Activated B cell treated with CpG ODN at 0.5 μM for 24 hours (primary cell): ENCODE measurements around the gene FA2H. TPM values are rescaled to one million over a fixed set of nuclear protein-coding genes. Genes with fewer than 3 reads are reported as not detected.

Source experiments
- ATAC-seq: fragments of 200-7000 bp; cut with Tn5 transposase; one replicate; pipeline ENCODE4 v1.10.0; 2021; ENCODE audit warnings: low read depth, mild to moderate bottlenecking, moderate library complexity
- CTCF ChIA-PET: fragments of 350-600 bp; sonication (Branson Sonifier 250); formaldehyde crosslinking; loops from one replicate; lab custom pipeline; 2021; ENCODE audit warnings: antibody characterized with exemption; lab: Charles Lee
- POLR2A ChIA-PET: fragments of 350-600 bp; sonication (Branson Sonifier 250); formaldehyde crosslinking; loops from one replicate; lab custom pipeline; 2021; ENCODE audit warnings: antibody characterized with exemption; lab: Charles Lee
- DNase-seq: peaks from one replicate; pipeline ENCODE4 v3.0.0; 2022
- H3K27ac Mint-ChIP-seq: one replicate; pipeline ENCODE4 v1.8.0; 2020; ENCODE audit warnings: mixed read lengths
- H3K27me3 Mint-ChIP-seq: one replicate; pipeline ENCODE4 v1.8.0; 2021; ENCODE audit warnings: mixed read lengths
- H3K36me3 Mint-ChIP-seq: one replicate; pipeline ENCODE4 v1.8.0; 2021; ENCODE audit warnings: low read depth, mixed read lengths
- H3K4me1 Mint-ChIP-seq: one replicate; pipeline ENCODE4 v1.8.0; 2021; ENCODE audit warnings: mixed read lengths
- H3K4me3 Mint-ChIP-seq: one replicate; pipeline ENCODE4 v1.8.0; 2020; ENCODE audit warnings: mild to moderate bottlenecking, mixed read lengths
- H3K9me3 Mint-ChIP-seq: one replicate; pipeline ENCODE4 v1.8.0; 2020; ENCODE audit warnings: mixed read lengths
- CTCF ChIP-seq: fragments of 200-600 bp; IDR thresholded peaks from one replicate; pipeline ENCODE4 v1.8.0; 2022; ENCODE audit warnings: antibody characterized with exemption, mild to moderate bottlenecking
- intact Hi-C: fragments of 100-400 bp; cut with micrococcal nuclease; formaldehyde crosslinking; loops from one replicate; pipeline ENCODE4 v1.15.1; 2024
- total RNA-seq: library from RNA; stranded (reverse); gene quantifications from 2 replicates; pipeline ENCODE4 v1.2.3, GENCODE V29; 2022

Gene FA2H
- total RNA-seq, 1 donor from 2014 or later, result 0.78 TPM

- ChIA-PET CTCF (no interaction called here), POLR2A (no interaction called here)
- no peak overlapping the region for H3K27ac Mint-ChIP-seq
- no peaks in the 10 kb centered on the region for H3K4me1 Mint-ChIP-seq
- H3K27me3 Mint-ChIP-seq, result no peaks in the 10 kb centered on the region
- DNase-seq (no peak), ATAC-seq (no peak)
- TF ChIP-seq CTCF, result no peak
- H3K36me3 Mint-ChIP-seq, result no peaks in the 10 kb centered on the region
- H3K4me3 Mint-ChIP-seq, result no peak overlapping the region
- intact Hi-C loops, result no loop called here
- peaks cover 9% of the 10 kb centered on the region for H3K9me3 Mint-ChIP-seq
Measured at GRCh38 chr16:74729783-74730683, 44.6 kb downstream of the FA2H start.

GRCh38 chr16:74727903-74728302 is 46.7 kb downstream of the FA2H start:
- Mint-ChIP-seq H3K4me3 (no peak overlapping the region), H3K27ac (no peak overlapping the region), H3K36me3 (no peaks in the 10 kb centered on the region), H3K27me3 (peaks cover 3% of the 10 kb centered on the region), H3K9me3 (peaks cover 9% of the 10 kb centered on the region), H3K4me1 (no peaks in the 10 kb centered on the region)
- intact Hi-C loops, result no loop called here
- no peak for DNase-seq
- POLR2A ChIA-PET, result no interaction called here
- no peak for ATAC-seq
- TF ChIP-seq CTCF, result no peak
- CTCF ChIA-PET, result no interaction called here

- intact Hi-C loops, result no loop called here
Measured at GRCh38 chr16:74726716-74727115, 47.9 kb downstream of the FA2H start.

GRCh38 chr16:74725651-74726455 is 48.8 kb downstream of the FA2H start:
- ChIA-PET POLR2A (interaction anchor here (0.5 kb wide), 1 partner anchor 428 kb away, joined by 3 read pairs; no protein-coding TSS in a partner anchor), CTCF (interaction anchor here (0.7 to 1.4 kb wide), 2 partner anchors 16 to 25 kb away, joined by 3 read pairs; no protein-coding TSS in a partner anchor)
- no peak for TF ChIP-seq CTCF
- no peak overlapping the region for H3K4me3 Mint-ChIP-seq
- peaks cover 5% of the 10 kb centered on the region for H3K27me3 Mint-ChIP-seq
- ATAC-seq, result no peak
- no peak for DNase-seq
- intact Hi-C loops, result no loop called here
- H3K9me3 Mint-ChIP-seq, result peaks cover 9% of the 10 kb centered on the region
- H3K4me1 Mint-ChIP-seq, result no peaks in the 10 kb centered on the region
- H3K36me3 Mint-ChIP-seq, result no peaks in the 10 kb centered on the region
- no peak overlapping the region for H3K27ac Mint-ChIP-seq

More at GRCh38 chr16:74726716-74727115, 47.9 kb downstream of the FA2H start:
- ChIA-PET CTCF (interaction anchor here (0.7 kb wide), 1 partner anchor 17 kb away, joined by 3 read pairs; no protein-coding TSS in a partner anchor), POLR2A (interaction anchor here (0.5 kb wide), 1 partner anchor 428 kb away, joined by 3 read pairs; no protein-coding TSS in a partner anchor)
- H3K9me3 Mint-ChIP-seq, result peaks cover 9% of the 10 kb centered on the region
- ATAC-seq (no peak), DNase-seq (no peak)
- H3K4me1 Mint-ChIP-seq, result no peaks in the 10 kb centered on the region
- no peak overlapping the region for H3K4me3 Mint-ChIP-seq
- H3K36me3 Mint-ChIP-seq, result no peaks in the 10 kb centered on the region
- no peak overlapping the region for H3K27ac Mint-ChIP-seq
- no peak for TF ChIP-seq CTCF
- peaks cover 3% of the 10 kb centered on the region for H3K27me3 Mint-ChIP-seq
